ENCODE data around the gene NOP10. TPM values are rescaled to one million over a fixed set of nuclear protein-coding genes. Genes with fewer than 3 reads are reported as not detected.

NOP10 gene
- total and polyA plus RNA-seq, 2 of the 8 experiments (the other 6 are each of a cell fraction or from before 2014, with no cell fraction given): 285 to 981 TPM

GRCh38 chr15:34370643-34371042 is 27.7 kb upstream of the NOP10 start (continued):
- no peak for TF ChIP-seq CTCF (IDR thresholded peaks at IDR 0.05; ENCODE audit: control extremely low read depth in 1 of 3, insufficient read depth in 1 of 3, low read depth in 1 of 3, low read length in 3 of 3)
- TF ChIP-seq POLR2AphosphoS5 (IDR thresholded peaks at IDR 0.05; ENCODE audit: low read depth, low read length): no peak
- no peak for TF ChIP-seq NANOG (IDR thresholded peaks at IDR 0.05; ENCODE audit: insufficient read depth, low read depth, low read length, poor library complexity, severe bottlenecking)
- TF ChIP-seq MAX (IDR thresholded peaks at IDR 0.05): no peak
- TF ChIP-seq E2F6 (IDR thresholded peaks at IDR 0.05): no peak
- no peak for TF ChIP-seq CREB1 (IDR thresholded peaks at IDR 0.05)

Measured in H1 (cell line).